ENCODE measurements around the gene PLSCR4.

Gene PLSCR4

DNA sequence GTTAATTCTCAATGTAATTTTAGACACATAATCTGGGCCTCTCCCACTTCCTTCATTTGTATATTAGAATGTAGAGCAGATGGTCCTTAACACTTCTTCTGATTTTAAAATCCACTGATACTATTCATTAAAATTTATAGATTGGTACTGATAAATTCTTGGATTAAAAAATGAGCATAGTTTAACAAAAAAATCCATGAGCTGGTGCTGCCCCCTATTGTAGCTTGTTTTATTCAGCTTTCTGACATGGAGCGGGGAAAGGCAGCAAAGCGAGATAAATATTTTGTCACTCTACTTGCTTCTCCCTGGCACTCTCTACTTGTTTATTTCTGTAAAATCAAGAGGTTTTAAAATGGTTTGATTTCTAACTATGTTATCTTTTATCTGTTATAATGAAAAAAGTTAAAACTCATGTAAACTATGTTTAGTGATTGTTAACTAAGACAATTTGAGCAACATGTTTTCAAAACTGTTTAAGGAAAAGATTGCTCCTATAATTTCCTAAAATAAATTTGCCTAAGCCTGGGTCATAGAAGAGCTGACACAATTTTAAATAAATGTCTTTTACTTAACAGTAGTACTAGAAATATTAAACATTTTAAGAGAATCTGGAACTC lies 63.5 kb downstream of the PLSCR4 start:
- H3K36me3 Mint-ChIP-seq = no peaks in the 10 kb centered on the region
- no peak overlapping the region for H3K27ac Mint-ChIP-seq
- peaks cover 8% of the 10 kb centered on the region for H3K27me3 Mint-ChIP-seq
- no peak overlapping the region for H3K4me3 Mint-ChIP-seq
- no peaks in the 10 kb centered on the region for H3K9me3 Mint-ChIP-seq (ENCODE audit: low read depth)
- H3K4me1 Mint-ChIP-seq (ENCODE audit: low read depth) = no peaks in the 10 kb centered on the region

DNA sequence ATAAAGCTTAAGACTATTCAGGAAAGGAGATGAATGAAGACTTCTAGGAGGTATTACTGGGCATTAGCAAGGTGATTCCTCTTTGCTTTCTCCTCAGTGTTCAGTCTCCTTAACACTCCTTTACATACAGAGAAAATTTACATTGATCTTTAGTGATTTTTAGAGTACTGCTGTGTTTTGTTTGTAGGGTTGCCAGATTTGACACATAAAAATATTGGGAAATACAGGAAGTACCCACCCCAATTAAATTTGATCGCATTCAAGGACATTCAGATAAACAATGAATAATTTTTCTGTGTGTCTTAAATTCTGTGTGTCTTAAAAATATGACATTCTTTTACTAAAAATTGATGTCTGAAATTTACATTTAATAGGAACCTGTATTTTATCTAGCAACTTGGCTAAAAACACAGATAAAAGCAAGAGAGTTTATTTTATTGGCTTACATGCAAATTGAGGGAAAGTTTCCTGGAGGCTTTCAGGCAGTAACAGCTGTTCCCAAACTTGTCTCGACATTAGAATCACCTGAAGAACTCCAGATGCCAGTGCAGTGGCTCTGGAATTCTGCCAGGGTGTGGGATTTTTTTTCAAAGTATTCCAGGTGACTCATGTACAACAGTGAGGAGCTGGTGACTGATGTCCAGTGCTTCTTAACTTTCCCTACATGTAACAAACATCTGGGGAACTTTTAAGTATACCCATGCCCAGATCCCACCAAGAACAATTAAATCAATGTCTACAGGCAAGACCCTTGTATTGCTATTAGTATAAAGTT lies 66.5 kb downstream of the PLSCR4 start:
- no peaks in the 10 kb centered on the region for H3K9me3 Mint-ChIP-seq (ENCODE audit: low read depth)
- no peaks in the 10 kb centered on the region for H3K36me3 Mint-ChIP-seq
- peaks cover 6% of the 10 kb centered on the region for H3K27me3 Mint-ChIP-seq
- no peaks in the 10 kb centered on the region for H3K4me1 Mint-ChIP-seq (ENCODE audit: low read depth)
- no peak overlapping the region for H3K27ac Mint-ChIP-seq
- no peak overlapping the region for H3K4me3 Mint-ChIP-seq

DNA sequence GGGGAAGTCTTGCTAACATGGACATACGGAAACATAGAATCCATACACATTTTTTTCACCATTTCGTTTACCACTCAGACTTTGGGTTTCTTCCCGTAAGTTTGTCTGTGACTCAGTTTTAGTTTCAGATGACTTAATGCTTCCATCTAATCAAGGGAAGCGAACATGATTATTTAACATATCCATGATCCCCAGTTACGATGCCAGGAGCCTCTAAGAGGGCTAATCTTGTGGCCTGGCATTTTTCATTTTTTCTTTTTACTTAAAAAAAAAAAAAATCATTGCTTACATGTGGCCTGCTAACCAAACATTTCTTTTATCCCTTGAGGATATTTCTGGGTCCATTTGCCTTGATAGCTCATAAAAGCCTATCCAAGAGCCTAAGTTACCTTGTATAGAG lies 69.7 kb downstream of the PLSCR4 start:
- Mint-ChIP-seq H3K4me1 (ENCODE audit: low read depth) (no peaks in the 10 kb centered on the region), H3K4me3 (no peak overlapping the region), H3K27me3 (peaks cover 6% of the 10 kb centered on the region), H3K36me3 (no peaks in the 10 kb centered on the region), H3K9me3 (ENCODE audit: low read depth) (no peaks in the 10 kb centered on the region), H3K27ac (no peak overlapping the region)

DNA sequence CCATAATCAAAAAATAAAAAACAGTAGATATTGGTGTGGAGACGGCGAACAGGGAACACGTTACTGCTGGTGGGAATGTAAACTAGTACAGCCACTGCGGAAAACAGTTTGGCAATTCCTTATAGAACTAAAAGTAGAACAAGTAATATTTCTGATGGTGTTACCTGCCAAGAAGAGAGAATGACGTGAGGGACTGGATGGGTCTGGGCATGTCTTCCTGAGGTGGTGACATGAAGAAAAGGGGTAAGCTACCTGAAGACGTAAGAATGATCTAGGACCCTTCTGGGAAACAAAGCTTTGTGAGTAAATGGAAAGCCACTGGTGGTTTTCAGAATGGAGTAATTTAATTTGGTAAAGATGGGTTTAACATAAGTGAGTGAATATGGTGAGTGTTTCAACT lies 70.5 kb downstream of the PLSCR4 start:
- Mint-ChIP-seq H3K27ac (no peak overlapping the region), H3K4me3 (no peak overlapping the region), H3K27me3 (peaks cover 6% of the 10 kb centered on the region), H3K9me3 (ENCODE audit: low read depth) (no peaks in the 10 kb centered on the region), H3K4me1 (ENCODE audit: low read depth) (no peaks in the 10 kb centered on the region), H3K36me3 (no peaks in the 10 kb centered on the region)

DNA sequence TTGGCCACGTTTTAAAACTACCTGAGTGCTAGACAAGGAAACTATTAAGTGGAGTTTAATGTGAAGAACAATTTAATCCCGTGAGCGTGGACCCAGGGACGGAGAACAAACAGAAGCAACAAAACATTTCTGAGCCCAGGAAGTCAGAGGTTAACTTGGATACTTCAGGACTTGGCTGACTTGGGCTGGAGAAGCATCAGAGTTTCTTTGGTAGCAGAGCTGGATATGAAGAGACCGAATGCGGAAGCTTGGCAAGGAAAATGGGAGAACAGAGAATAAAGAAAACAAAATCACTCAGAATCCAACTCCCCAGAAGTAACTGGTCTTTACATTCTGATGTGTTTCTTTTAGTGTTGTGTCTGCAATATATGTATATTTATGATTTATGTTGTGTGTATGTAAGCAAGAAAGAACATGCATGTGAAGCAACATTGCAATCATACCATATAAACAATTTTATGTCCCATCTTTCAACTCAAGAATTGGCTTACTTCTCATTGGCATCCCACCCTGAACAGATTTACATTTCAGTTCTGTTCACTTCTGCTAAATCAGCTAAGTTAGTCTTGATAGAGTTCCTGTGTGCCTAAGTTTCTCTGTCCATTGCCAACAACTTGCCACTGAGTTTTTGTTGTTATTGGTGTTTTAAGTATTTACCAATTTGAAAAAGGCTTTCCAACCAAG lies 72.8 kb downstream of the PLSCR4 start:
- no peak overlapping the region for H3K4me3 Mint-ChIP-seq

DNA sequence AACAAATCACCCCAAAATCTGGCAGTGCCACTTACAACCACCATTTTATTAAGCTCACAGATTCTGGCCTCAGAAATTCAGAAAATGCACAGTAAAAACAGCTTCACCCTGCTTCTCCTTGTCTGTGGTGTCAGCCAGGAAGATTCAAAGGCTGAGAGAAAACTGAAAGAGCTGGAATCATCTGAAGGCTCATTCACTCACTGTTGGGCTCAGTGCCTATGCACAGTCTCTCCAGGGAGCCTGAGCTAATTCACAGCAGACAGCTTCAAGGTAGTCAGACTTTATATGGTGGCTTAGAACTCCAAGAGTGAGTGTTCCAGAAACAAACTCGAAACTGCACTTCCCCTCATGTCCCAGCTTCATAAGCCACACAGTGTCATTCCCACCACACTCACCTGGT lies 73.4 kb downstream of the PLSCR4 start:
- Mint-ChIP-seq H3K36me3 (no peaks in the 10 kb centered on the region), H3K4me3 (no peak overlapping the region), H3K4me1 (ENCODE audit: low read depth) (no peaks in the 10 kb centered on the region), H3K27me3 (peaks cover 6% of the 10 kb centered on the region), H3K27ac (no peak overlapping the region), H3K9me3 (ENCODE audit: low read depth) (no peaks in the 10 kb centered on the region)

More for the DNA sequence above, 72.8 kb downstream of the PLSCR4 start:
- peaks cover 3% of the 10 kb centered on the region for H3K27me3 Mint-ChIP-seq
- H3K27ac Mint-ChIP-seq = no peak overlapping the region
- H3K4me1 Mint-ChIP-seq (ENCODE audit: low read depth) = no peaks in the 10 kb centered on the region
- no peaks in the 10 kb centered on the region for H3K36me3 Mint-ChIP-seq
- H3K9me3 Mint-ChIP-seq (ENCODE audit: low read depth) = no peaks in the 10 kb centered on the region

DNA sequence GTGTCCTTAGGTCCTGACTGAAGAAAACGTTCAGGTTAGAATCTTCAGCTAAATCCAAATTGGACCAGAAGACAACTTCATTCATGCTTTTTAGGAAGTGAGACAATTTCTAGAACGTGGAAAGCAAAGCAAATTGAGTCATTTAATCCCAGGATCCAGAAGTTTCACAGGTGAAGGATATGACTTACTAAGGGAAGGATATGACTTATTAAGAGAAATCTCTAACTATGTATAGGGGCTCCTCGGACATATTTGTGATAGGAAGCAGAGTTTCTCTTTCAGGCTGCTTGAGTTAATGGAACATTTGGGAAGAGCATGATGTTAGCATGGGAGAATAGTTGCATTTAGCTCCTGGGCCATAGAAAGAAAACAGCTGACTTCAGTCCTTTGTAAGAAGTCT lies 73.8 kb downstream of the PLSCR4 start:
- no peak overlapping the region for H3K4me3 Mint-ChIP-seq
- H3K27ac Mint-ChIP-seq = no peak overlapping the region
- H3K27me3 Mint-ChIP-seq = peaks cover 7% of the 10 kb centered on the region
- no peaks in the 10 kb centered on the region for H3K36me3 Mint-ChIP-seq
- no peaks in the 10 kb centered on the region for H3K4me1 Mint-ChIP-seq (ENCODE audit: low read depth)
- H3K9me3 Mint-ChIP-seq (ENCODE audit: low read depth) = no peaks in the 10 kb centered on the region

DNA sequence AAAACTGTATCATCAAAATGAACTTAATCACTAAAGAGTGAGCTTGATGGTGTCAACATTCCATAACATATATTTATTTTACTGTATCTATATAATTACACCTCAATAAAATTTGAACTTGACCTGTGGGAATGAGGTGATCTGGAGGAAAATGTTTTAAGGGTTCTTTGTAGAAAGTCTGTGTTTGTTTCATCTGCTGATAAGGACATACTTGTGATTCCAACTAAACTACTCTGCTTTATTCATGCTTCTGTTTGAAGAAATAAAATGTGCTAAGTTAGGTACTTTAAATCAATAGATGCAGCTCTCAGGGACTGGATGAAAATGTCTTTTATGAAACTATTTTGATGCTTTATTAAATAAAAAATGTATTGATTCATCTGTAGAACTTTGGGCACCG lies 78.3 kb downstream of the PLSCR4 start:
- H3K27ac Mint-ChIP-seq = no peak overlapping the region
- H3K4me3 Mint-ChIP-seq = no peak overlapping the region
- no peaks in the 10 kb centered on the region for H3K36me3 Mint-ChIP-seq
- H3K4me1 Mint-ChIP-seq (ENCODE audit: low read depth) = no peaks in the 10 kb centered on the region
- H3K27me3 Mint-ChIP-seq = peaks cover 6% of the 10 kb centered on the region
- H3K9me3 Mint-ChIP-seq (ENCODE audit: low read depth) = no peaks in the 10 kb centered on the region

DNA sequence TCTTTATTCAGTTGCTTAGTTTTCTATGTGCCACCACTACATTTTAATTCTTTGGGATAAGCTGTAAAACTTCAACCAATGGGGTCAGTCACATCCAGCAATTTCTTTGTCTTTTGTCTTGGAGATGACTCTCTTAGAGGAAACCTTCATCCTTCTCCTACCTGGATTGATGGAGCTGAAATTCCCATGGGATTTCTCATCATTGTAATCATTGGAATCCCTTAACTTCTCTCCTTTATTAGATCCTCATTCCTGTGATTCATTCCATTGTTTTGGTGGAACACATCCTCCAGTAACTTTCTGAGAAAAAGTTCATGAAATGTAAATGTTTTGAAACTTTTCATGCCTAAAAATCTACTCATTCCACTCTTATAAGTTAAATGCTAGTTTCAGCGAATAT lies 80.3 kb downstream of the PLSCR4 start:
- H3K9me3 Mint-ChIP-seq (ENCODE audit: low read depth) = no peaks in the 10 kb centered on the region
- no peaks in the 10 kb centered on the region for H3K4me1 Mint-ChIP-seq (ENCODE audit: low read depth)
- no peak overlapping the region for H3K27ac Mint-ChIP-seq
- H3K36me3 Mint-ChIP-seq = no peaks in the 10 kb centered on the region
- H3K27me3 Mint-ChIP-seq = peaks cover 6% of the 10 kb centered on the region
- H3K4me3 Mint-ChIP-seq = no peak overlapping the region

DNA sequence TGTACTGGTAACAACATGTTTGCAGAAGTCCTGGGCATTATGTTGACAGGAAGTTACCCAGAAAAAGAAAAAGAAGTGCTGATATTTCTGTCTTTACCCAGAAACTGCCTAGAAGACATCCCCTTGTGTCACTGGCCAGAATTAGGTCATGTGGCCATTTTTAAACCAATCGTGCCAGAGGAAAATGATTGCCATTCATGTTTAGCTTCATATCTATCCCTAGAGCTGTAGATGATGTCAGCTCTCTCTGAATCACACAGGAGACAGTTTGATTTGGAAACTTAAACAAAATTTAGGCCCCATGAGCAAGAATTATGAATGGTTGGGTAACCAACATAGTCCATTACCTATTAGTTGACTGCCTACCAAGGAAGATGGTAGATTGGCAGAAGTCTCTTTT lies 81.0 kb downstream of the PLSCR4 start:
- Mint-ChIP-seq H3K4me3 (no peak overlapping the region), H3K9me3 (ENCODE audit: low read depth) (no peaks in the 10 kb centered on the region), H3K27ac (no peak overlapping the region), H3K27me3 (peaks cover 9% of the 10 kb centered on the region), H3K4me1 (ENCODE audit: low read depth) (no peaks in the 10 kb centered on the region), H3K36me3 (no peaks in the 10 kb centered on the region)

DNA sequence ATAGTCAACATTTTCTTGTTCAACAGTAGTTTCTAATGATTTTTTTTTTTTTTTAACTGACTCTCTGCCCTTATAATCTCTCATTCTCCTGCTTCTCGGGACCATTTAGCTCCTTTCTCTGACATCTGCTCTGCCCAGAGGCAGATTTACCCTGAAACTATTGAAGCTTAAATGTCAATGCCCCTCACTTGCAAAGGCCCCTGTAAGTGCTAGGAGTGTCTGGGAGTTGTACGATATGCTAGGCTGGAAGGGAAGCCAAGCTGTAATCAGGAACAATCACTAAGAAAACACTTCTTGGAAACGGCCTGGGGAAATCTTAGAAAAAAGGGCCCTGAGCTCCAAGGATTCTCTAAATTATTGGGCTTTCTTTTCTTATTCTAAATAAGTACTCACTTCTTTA lies 84.1 kb downstream of the PLSCR4 start:
- Mint-ChIP-seq H3K27me3 (peaks cover 20% of the 10 kb centered on the region), H3K9me3 (ENCODE audit: low read depth) (no peaks in the 10 kb centered on the region), H3K4me3 (no peak overlapping the region), H3K36me3 (no peaks in the 10 kb centered on the region), H3K4me1 (ENCODE audit: low read depth) (no peaks in the 10 kb centered on the region), H3K27ac (no peak overlapping the region)

DNA sequence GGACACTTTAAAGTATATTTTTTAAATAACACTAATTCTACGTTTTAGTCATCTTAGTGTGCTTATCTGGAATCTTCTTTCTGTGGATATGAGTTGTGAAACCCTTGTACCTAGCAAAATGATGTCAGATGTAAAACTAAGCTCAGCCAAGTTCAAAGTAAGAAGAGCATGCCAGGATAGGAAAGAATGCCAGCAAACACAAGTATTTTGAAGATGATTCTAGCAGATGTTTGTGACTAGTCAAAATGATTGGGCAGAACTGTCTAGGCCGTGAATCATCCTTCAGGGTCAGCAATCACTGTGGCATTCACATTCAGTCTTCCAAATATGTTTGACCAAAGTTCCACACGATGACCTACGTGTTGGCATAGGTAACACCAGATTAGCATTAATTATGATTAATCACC lies 84.5 kb downstream of the PLSCR4 start:
- H3K4me1 Mint-ChIP-seq (ENCODE audit: low read depth) = peaks cover 4% of the 10 kb centered on the region

DNA sequence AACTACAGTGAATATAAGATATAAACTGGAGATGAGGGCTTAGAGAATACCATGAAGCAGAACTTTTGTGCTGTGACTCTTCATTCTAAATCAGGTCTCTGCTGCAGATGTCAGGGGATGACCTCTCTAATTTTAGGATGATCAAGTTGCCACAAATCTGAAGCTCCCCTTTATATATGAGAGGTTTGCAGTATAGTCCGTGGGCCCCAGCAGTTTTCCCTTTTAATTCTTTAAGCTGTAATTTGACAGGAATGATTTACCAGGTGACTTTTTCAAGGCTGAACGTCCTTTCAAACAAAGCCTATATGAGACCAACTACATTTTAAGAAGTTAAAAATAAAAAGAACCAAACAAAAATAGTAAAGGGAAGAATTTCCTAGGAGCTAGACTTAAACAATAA lies 85.0 kb downstream of the PLSCR4 start:
- Mint-ChIP-seq H3K27me3 (peaks cover 22% of the 10 kb centered on the region), H3K36me3 (no peaks in the 10 kb centered on the region), H3K4me3 (no peak overlapping the region), H3K4me1 (ENCODE audit: low read depth) (peaks cover 4% of the 10 kb centered on the region), H3K27ac (no peak overlapping the region), H3K9me3 (ENCODE audit: low read depth) (no peaks in the 10 kb centered on the region)

More for the DNA sequence above, 84.5 kb downstream of the PLSCR4 start:
- H3K36me3 Mint-ChIP-seq = no peaks in the 10 kb centered on the region
- H3K4me3 Mint-ChIP-seq = no peak overlapping the region
- no peaks in the 10 kb centered on the region for H3K9me3 Mint-ChIP-seq (ENCODE audit: low read depth)
- no peak overlapping the region for H3K27ac Mint-ChIP-seq
- H3K27me3 Mint-ChIP-seq = peaks cover 22% of the 10 kb centered on the region

DNA sequence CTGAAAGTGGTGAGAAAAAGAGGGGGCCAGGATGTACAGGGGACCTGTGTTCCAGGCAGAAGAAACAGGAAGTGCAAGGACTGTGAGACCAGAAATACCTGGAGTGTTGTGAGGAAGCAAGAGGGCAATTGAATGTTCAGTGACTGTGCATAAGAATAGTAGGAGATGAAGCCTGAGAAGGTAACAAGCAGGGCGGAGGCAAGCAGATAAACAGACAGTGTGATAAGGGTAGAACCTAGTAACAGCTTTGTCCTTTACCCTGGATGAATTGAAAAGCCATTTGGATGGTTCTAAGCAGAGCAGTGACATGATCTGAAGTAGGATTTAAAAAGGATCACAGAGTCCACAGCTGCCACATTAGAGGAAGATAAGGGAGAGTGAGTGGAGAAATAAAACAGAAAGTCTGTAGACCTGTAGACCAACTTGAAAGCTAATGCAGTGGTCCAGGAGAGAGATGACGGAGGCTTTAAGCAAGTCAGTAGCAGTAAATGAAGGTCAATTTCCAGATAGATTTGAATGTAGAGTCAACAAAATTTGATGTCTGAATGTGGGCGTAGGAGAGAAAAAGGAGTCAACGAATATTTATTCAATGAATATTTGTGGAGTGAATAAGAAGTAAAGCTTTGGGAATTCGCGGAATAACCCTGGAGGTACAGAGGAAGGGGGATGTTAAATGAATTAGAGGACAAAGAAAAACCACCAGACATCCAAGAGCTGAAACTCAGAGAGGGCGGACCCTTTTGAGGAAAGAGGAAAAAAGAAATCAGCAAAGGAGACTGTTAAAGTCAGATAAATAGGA lies 85.7 kb downstream of the PLSCR4 start:
- Mint-ChIP-seq H3K27ac (no peak overlapping the region), H3K27me3 (peaks cover 25% of the 10 kb centered on the region), H3K9me3 (ENCODE audit: low read depth) (no peaks in the 10 kb centered on the region), H3K4me3 (no peak overlapping the region), H3K36me3 (no peaks in the 10 kb centered on the region), H3K4me1 (ENCODE audit: low read depth) (peaks cover 7% of the 10 kb centered on the region)

DNA sequence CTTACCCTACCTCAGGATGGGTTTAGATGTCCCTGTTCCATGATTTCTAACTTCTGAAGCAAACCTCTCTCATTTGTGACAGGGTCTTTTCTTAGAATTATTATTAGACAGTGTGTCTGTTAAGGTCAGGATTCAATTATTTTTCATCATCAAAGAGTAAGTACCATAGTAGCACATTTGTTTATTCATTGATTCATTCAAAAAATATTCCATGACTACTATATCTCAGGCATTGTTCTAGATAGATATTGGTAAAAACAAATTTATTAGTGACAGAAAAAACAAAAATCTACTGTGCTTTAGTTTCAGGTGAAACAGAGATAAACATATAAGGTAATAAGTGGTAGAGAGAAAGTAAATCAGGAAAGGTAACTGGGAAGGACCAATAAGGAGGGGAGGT lies 86.4 kb downstream of the PLSCR4 start:
- H3K9me3 Mint-ChIP-seq (ENCODE audit: low read depth) = no peaks in the 10 kb centered on the region
- no peak overlapping the region for H3K27ac Mint-ChIP-seq
- H3K36me3 Mint-ChIP-seq = no peaks in the 10 kb centered on the region
- H3K4me3 Mint-ChIP-seq = no peak overlapping the region
- H3K27me3 Mint-ChIP-seq = peaks cover 30% of the 10 kb centered on the region
- H3K4me1 Mint-ChIP-seq (ENCODE audit: low read depth) = peaks cover 13% of the 10 kb centered on the region

Data from activated naive CD8-positive, alpha-beta T cell (primary cell).